HepG2 (cell line): ENCODE measurements around the gene NUBP2.

ENCODE experiments used
- CHD2 ChIP-seq: IDR thresholded peaks from 2 replicates; pipeline ENCODE4 v1.6.1; 2011; ENCODE audit warnings: low read depth, low read length, improper control_type of control experiment
- SIN3A ChIP-seq: IDR thresholded peaks from 2 replicates; pipeline ENCODE4 v1.6.1; 2011; ENCODE audit warnings: low read depth, mild to moderate bottlenecking, control low read depth, low read length, borderline replicate concordance

GRCh38 chr16:1769402-1770300 lies 13.1 kb upstream of the NUBP2 start:
- TF ChIP-seq SIN3A (no peak), CHD2 (0 out of 2 replicates have a peak, but pooled peaks have one; percentile 14)
